ENCODE data around the gene PARP8. TPM values are rescaled to one million over a fixed set of nuclear protein-coding genes. Genes with fewer than 3 reads are reported as not detected.

PARP8 gene
- total RNA-seq, 2 donors from 2014 or later, result 3.9 to 6.6 TPM

DNA sequence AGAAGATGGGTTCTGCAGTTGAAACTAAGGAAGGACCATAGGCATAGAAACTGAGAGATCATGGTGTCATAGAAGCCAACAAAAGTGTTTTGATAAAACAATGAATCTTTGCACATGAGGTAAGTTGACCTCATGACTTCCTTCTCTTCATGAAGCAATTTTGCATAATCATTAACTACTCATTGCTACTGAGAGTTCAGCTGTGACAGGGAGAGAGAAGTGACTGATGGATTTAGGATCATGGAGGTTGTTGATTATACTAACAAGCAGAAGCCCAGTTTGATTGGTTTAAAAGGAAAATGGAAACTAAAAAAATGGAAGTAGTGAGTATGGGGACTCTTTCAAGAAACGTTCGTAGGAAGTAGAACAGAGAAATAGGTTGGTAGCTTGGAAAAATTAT, 51.2 kb downstream of the PARP8 start:
- no peak for DNase-seq (ENCODE audit: low spot score)
- no peaks in the 10 kb centered on the region for H3K4me1 ChIP-seq
- H3K27me3 ChIP-seq, result no peaks in the 10 kb centered on the region
- H3K9me3 ChIP-seq, result no peaks in the 10 kb centered on the region
- H3K4me3 ChIP-seq, result no peak overlapping the region
- no peaks in the 10 kb centered on the region for H3K36me3 ChIP-seq
- TF ChIP-seq, protein P1, sequence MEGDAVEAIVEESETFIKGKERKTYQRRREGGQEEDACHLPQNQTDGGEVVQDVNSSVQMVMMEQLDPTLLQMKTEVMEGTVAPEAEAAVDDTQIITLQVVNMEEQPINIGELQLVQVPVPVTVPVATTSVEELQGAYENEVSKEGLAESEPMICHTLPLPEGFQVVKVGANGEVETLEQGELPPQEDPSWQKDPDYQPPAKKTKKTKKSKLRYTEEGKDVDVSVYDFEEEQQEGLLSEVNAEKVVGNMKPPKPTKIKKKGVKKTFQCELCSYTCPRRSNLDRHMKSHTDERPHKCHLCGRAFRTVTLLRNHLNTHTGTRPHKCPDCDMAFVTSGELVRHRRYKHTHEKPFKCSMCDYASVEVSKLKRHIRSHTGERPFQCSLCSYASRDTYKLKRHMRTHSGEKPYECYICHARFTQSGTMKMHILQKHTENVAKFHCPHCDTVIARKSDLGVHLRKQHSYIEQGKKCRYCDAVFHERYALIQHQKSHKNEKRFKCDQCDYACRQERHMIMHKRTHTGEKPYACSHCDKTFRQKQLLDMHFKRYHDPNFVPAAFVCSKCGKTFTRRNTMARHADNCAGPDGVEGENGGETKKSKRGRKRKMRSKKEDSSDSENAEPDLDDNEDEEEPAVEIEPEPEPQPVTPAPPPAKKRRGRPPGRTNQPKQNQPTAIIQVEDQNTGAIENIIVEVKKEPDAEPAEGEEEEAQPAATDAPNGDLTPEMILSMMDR (IDR thresholded peaks at IDR 0.05), result no peak
- no peak overlapping the region for H3K27ac ChIP-seq

DNA sequence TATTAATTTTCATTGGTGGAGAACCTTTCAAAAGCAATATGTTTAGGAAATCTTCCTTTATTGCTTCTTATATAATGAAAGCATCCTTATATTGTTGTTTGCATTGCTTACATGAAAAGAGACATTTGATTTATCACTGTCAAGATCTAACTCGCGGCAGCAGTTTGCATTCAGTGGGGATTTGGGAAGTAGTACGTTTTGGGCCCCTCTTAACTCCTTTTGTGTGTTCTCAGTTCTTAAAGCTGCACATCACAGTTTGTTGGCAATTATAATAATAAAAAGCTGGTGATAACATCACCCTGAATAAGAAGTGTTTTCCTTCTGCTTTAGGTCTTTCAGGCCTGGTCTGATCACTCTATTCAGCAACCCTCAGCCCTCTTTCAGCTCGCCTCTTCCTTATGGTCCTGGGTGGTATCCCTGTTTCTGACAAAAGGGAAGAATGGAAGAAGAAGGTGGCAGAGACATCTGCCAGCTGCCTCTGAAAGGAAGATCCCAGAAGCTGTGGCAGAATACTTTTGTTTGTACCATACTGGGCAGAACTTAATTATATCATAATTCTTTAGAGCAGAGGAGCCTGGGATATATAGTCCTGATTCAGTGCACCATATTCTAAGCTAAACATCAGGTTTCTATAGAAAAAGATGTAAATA, 53.7 kb downstream of the PARP8 start:
- Histone ChIP-seq H3K9me3 (no peaks in the 10 kb centered on the region), H3K36me3 (no peaks in the 10 kb centered on the region), H3K4me3 (no peak overlapping the region), H3K27ac (no peak overlapping the region), H3K27me3 (no peaks in the 10 kb centered on the region), H3K4me1 (no peaks in the 10 kb centered on the region)
- TF ChIP-seq, protein P1 (IDR thresholded peaks at IDR 0.05), result no peak
- no peak for DNase-seq (ENCODE audit: low spot score)

DNA sequence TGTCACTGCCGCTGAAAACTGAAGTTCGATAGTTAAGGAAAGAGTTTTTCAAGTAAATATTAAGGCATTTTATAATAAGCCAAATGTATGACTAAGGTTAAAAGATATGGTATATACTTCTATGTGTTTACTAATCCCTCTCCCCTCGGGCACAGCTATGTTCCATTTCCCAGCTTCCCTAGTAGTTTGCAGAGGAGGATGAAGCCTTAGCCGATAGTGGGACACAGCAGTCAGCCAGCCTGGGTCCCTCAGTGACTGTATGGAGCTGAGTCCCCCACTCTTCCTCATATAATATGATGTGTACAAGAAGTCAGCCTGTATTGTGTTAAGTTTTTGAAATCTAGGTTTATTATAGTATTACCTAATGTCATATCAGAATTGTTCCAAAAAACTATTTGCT, 55.8 kb downstream of the PARP8 start:
- Histone ChIP-seq H3K4me1 (peaks cover 0 to 7% of the 10 kb centered on the region in 2 donors), H3K4me3 (no peak overlapping the region), H3K36me3 (no peaks in the 10 kb centered on the region), H3K9me3 (no peaks in the 10 kb centered on the region), H3K27me3 (no peaks in the 10 kb centered on the region), H3K27ac (no peak overlapping the region)
- no peak for DNase-seq (ENCODE audit: low spot score)
- TF ChIP-seq, protein P1 (IDR thresholded peaks at IDR 0.05), result no peak

- Histone ChIP-seq H3K4me3 (no peak overlapping the region), H3K9me3 (no peaks in the 10 kb centered on the region), H3K27me3 (no peaks in the 10 kb centered on the region), H3K27ac (no peak overlapping the region), H3K36me3 (no peaks in the 10 kb centered on the region), H3K4me1 (peaks cover 0 to 10% of the 10 kb centered on the region in 2 donors)
- DNase-seq (ENCODE audit: low spot score), result no peak
- TF ChIP-seq, protein P1 (IDR thresholded peaks at IDR 0.05), result no peak
Measured at GRCh38 chr5:50724262-50724661, 57.8 kb downstream of the PARP8 start.

DNA sequence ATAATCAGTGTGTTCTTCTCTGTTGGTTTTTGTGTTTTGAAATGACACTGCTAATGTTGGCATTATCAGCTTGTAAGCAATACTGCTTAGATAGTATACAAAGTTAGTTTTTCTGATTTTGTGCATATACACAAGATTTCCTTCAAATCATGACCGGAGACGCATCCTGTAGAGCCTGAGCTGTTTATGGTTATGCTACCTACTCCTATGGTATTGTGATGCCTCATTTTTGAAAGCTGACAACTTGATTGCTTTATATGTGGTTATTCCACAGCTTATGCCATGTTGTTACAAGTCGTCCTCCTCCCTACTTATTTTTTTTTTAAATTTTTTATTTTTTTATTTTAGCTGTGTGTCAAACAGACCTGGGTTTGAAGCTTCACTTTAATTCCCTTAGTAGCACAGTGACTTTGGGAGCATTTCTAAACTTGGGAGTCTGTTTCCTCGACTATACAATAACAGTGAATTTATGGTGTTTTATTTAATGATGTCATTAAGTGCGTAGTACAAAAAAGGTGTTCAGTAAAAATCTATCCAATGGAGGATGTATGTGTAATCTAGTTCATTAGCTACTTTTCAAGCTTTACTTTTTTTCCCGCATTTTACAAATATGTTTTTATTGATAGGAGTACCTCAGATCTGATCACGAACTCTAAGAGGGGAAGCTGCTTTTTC, 59.5 kb downstream of the PARP8 start:
- DNase-seq (ENCODE audit: low spot score), result no peak
- no peak overlapping the region for H3K4me3 ChIP-seq
- peaks cover 0 to 10% of the 10 kb centered on the region in 2 donors for H3K4me1 ChIP-seq
- no peaks in the 10 kb centered on the region for H3K36me3 ChIP-seq
- H3K27me3 ChIP-seq, result no peaks in the 10 kb centered on the region
- H3K9me3 ChIP-seq, result no peaks in the 10 kb centered on the region
- no peak overlapping the region for H3K27ac ChIP-seq
- TF ChIP-seq, protein P1 (IDR thresholded peaks at IDR 0.05), result no peak

Measured in right atrium auricular region (tissue), 2 donors.